ENCODE data around the gene MEIKIN. TPM values are rescaled to one million over a fixed set of nuclear protein-coding genes. Genes with fewer than 3 reads are reported as not detected.

Gene MEIKIN
- 1.0 TPM for total RNA-seq

GRCh38 chr5:131945551-131946168, at the start of gene MEIKIN:
Gene MEIKIN, minus strand, starts transcription at chr5:131945663. Its CDS starts 158 bp downstream, at chr5:131945505.
- Histone ChIP-seq H3K27me3 (ENCODE audit: insufficient read depth, low read length) (no peaks in the 10 kb centered on the region), H3K4me1 (ENCODE audit: insufficient read depth, low read length) (peaks cover 8% of the 10 kb centered on the region), H3K9me3 (ENCODE audit: low read depth, low read length) (no peaks in the 10 kb centered on the region), H3K4me3 (ENCODE audit: low read length) (no peak within 1 kb of the TSS)

DNA sequence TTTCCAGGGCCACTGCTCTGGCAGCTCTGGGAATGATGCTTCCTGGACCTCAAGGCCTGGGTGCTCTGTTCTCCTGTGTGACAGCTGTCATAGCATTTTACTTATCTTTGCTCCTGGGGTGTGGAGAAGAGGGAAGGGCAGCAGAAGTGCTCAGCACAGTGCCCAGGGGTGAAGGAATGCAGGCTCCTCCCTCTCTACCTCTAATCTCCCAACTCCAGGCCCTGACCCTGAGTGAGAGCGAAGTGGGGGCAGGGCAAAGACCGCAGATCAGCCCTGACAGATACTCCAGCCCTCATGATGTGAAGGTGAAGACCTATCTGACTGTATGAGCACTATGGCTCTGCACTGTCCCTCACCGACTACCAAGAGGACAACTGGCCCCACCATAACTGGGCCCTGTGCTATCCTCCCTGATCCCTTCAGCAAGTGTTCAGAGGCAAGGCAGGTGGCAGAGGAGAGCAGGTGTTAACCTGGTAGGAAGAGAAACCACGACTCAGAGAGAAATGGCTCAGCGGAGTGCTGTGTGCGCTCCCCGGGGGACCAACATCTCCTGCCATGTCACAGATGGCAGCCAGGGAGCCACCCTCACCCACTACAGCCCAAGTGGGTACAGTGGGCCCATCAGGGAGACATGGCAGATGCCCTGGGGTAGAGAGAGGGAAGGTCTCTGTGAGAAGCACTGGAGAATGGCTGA, 49.2 kb upstream of the MEIKIN start:
- H3K4me1 ChIP-seq (ENCODE audit: insufficient read depth, low read length), result peaks cover 7% of the 10 kb centered on the region

GRCh38 chr5:131994090-131994489, 48.6 kb upstream of the MEIKIN start:
- no peaks in the 10 kb centered on the region for H3K27me3 ChIP-seq (ENCODE audit: insufficient read depth, low read length)
- no peak overlapping the region for H3K4me3 ChIP-seq (ENCODE audit: low read length)
- H3K4me1 ChIP-seq (ENCODE audit: insufficient read depth, low read length), result peaks cover 3% of the 10 kb centered on the region
- H3K9me3 ChIP-seq (ENCODE audit: low read depth, low read length), result no peaks in the 10 kb centered on the region

More for the DNA sequence above, 49.2 kb upstream of the MEIKIN start:
- H3K9me3 ChIP-seq (ENCODE audit: low read depth, low read length), result no peaks in the 10 kb centered on the region
- no peak overlapping the region for H3K4me3 ChIP-seq (ENCODE audit: low read length)
- H3K27me3 ChIP-seq (ENCODE audit: insufficient read depth, low read length), result no peaks in the 10 kb centered on the region

DNA sequence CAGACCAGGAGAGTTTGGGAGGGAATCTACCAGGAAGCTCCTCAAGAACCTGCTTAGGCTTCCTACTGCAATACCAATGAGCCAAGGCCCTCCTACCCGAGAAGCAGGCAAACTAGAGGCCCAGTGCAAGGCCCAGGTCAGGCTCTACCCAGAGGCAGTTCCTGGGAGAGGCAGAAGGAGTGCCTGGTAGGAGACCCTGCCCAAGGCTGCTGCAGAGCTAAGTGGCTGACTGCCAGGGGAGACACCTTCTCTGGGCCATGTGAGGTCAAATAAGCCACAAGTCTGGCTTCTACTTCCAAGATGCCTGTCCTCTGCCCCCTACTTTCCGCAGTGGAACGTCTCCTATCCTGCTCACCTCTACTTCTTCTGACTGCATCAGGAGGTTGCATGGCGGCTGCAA, 48.2 kb upstream of the MEIKIN start:
- Histone ChIP-seq H3K9me3 (ENCODE audit: low read depth, low read length) (no peaks in the 10 kb centered on the region), H3K4me3 (ENCODE audit: low read length) (no peak overlapping the region), H3K27me3 (ENCODE audit: insufficient read depth, low read length) (no peaks in the 10 kb centered on the region), H3K4me1 (ENCODE audit: insufficient read depth, low read length) (peaks cover 3% of the 10 kb centered on the region)

GRCh38 chr5:131992370-131992769, 46.9 kb upstream of the MEIKIN start:
- Histone ChIP-seq H3K27me3 (ENCODE audit: insufficient read depth, low read length) (no peaks in the 10 kb centered on the region), H3K4me3 (ENCODE audit: low read length) (no peak overlapping the region), H3K9me3 (ENCODE audit: low read depth, low read length) (no peaks in the 10 kb centered on the region), H3K4me1 (ENCODE audit: insufficient read depth, low read length) (no peaks in the 10 kb centered on the region)

GRCh38 chr5:131991593-131992324, 46.3 kb upstream of the MEIKIN start:
- Histone ChIP-seq H3K4me3 (ENCODE audit: low read length) (no peak overlapping the region), H3K4me1 (ENCODE audit: insufficient read depth, low read length) (no peaks in the 10 kb centered on the region), H3K27me3 (ENCODE audit: insufficient read depth, low read length) (no peaks in the 10 kb centered on the region), H3K9me3 (ENCODE audit: low read depth, low read length) (no peaks in the 10 kb centered on the region)

- Histone ChIP-seq H3K4me1 (ENCODE audit: insufficient read depth, low read length) (no peaks in the 10 kb centered on the region), H3K4me3 (ENCODE audit: low read length) (no peak overlapping the region), H3K27me3 (ENCODE audit: insufficient read depth, low read length) (no peaks in the 10 kb centered on the region), H3K9me3 (ENCODE audit: low read depth, low read length) (no peaks in the 10 kb centered on the region)
These were observed 45.3 kb upstream of the MEIKIN start for GRCh38 chr5:131990716-131991115.

GRCh38 chr5:131988601-131989000, 43.1 kb upstream of the MEIKIN start:
- Histone ChIP-seq H3K4me1 (ENCODE audit: insufficient read depth, low read length) (no peaks in the 10 kb centered on the region), H3K27me3 (ENCODE audit: insufficient read depth, low read length) (no peaks in the 10 kb centered on the region), H3K9me3 (ENCODE audit: low read depth, low read length) (no peaks in the 10 kb centered on the region), H3K4me3 (ENCODE audit: low read length) (no peak overlapping the region)

DNA sequence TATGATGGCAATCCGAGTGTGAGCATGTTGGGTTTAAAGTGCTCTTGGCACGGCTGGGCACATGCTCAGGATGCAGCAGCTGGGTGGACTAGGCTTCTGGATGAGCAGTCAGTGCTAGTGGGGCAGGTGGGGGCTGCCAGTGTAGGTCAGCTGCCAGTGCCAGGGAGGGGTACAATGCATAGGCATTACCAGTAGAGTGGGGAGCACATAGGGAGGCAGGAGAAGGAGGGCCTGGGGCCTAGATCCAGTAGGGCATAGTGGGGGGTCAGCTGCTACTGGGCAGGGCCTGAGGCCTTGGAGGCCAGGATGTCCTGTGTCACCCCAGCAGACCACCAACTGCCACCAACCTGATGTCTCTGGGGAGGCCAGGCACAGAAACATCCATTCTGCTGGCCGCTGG, 41.8 kb upstream of the MEIKIN start:
- Histone ChIP-seq H3K4me1 (ENCODE audit: insufficient read depth, low read length) (no peaks in the 10 kb centered on the region), H3K9me3 (ENCODE audit: low read depth, low read length) (no peaks in the 10 kb centered on the region), H3K27me3 (ENCODE audit: insufficient read depth, low read length) (no peaks in the 10 kb centered on the region), H3K4me3 (ENCODE audit: low read length) (no peak overlapping the region)

DNA sequence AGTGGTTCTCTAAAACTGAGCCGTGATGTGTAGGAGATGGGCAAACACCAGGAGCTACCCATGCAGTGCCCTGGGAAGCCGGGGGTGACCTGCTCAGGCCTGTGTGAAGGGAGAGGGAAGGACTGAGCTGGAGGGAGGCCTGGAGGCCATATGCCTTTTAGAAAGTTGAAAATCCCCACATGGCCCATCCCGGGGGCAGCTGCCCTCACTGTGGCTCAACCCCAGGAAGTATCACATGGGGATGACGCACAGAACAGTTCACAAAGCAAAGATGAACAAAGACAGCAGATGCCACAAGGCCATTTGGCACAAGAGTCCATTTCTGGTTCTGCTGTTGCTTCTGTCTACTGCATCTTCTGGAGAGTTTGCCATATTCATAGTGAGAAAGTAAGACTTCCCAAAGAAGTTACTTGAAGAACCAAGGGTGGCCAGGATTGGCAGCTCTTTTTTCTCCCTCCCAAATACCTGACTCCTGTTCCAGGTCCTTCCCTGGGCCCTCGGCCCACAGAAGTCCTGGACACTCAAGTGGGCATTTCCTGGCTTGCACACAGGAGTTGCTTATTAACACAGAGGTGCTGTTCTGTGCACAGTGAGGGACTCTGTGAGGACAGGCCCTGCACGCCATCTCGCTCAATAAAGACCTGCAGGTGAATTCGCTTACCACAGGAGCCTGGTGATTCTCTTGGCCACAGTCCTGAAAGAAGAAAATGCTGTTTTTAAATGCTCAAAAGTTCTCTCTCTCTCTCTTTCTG, 40.9 kb upstream of the MEIKIN start:
- Histone ChIP-seq H3K9me3 (ENCODE audit: low read depth, low read length) (no peaks in the 10 kb centered on the region), H3K4me3 (ENCODE audit: low read length) (no peak overlapping the region), H3K4me1 (ENCODE audit: insufficient read depth, low read length) (no peaks in the 10 kb centered on the region), H3K27me3 (ENCODE audit: insufficient read depth, low read length) (no peaks in the 10 kb centered on the region)

GRCh38 chr5:131984956-131985665, 39.6 kb upstream of the MEIKIN start:
- no peaks in the 10 kb centered on the region for H3K4me1 ChIP-seq (ENCODE audit: insufficient read depth, low read length)
- H3K27me3 ChIP-seq (ENCODE audit: insufficient read depth, low read length), result no peaks in the 10 kb centered on the region
- no peaks in the 10 kb centered on the region for H3K9me3 ChIP-seq (ENCODE audit: low read depth, low read length)
- no peak overlapping the region for H3K4me3 ChIP-seq (ENCODE audit: low read length)

DNA sequence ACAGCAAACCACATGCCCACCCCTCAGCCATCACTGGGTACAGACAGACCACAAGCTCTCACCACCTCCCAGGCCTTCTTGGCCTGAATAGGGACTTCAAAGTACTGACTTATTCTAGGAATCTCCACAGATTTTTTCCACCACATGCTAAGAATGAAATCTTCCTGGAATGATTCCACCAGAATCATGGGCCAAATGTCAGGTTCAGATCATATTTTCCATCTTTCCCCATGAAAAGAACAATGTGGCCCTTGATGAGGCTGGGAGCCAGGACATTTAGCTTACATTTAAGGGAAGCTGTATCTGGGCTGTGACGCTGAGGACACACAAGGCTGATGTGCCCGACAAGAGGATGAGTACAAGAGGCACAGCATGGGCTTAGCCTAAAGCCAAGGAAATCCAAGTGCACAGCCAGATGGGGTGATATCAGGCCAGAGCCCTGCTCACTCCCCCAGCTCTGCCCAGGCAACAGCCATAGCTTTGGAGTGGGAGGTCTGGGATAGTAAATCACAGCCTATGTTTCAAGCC, 37.8 kb upstream of the MEIKIN start:
- H3K27me3 ChIP-seq (ENCODE audit: insufficient read depth, low read length), result no peaks in the 10 kb centered on the region
- H3K9me3 ChIP-seq (ENCODE audit: low read depth, low read length), result no peaks in the 10 kb centered on the region
- H3K4me3 ChIP-seq (ENCODE audit: low read length), result no peak overlapping the region
- H3K4me1 ChIP-seq (ENCODE audit: insufficient read depth, low read length), result no peaks in the 10 kb centered on the region

DNA sequence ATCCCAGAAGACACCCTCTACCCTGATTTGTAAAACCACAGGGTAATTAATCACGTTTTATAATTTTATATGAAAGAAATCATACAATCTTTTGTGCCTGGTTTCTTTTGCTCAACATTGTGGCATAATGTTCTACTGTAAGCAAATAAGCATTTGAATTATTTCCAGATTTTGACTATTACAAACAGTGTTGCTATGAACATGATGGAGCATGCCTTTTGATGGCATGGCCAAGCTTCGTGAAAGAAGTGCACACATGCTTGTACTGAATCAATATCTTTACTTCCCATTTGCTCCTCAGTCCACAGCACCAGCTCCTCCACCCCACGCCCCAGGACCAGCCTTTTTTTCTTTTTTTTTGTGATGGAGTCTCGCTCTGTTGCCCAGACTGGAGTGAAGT, 36.1 kb upstream of the MEIKIN start:
- Histone ChIP-seq H3K27me3 (ENCODE audit: insufficient read depth, low read length) (no peaks in the 10 kb centered on the region), H3K4me3 (ENCODE audit: low read length) (no peak overlapping the region), H3K9me3 (ENCODE audit: low read depth, low read length) (no peaks in the 10 kb centered on the region), H3K4me1 (ENCODE audit: insufficient read depth, low read length) (peaks cover 3% of the 10 kb centered on the region)

GRCh38 chr5:131980696-131981095, 35.2 kb upstream of the MEIKIN start:
- Histone ChIP-seq H3K9me3 (ENCODE audit: low read depth, low read length) (no peaks in the 10 kb centered on the region), H3K27me3 (ENCODE audit: insufficient read depth, low read length) (no peaks in the 10 kb centered on the region), H3K4me1 (ENCODE audit: insufficient read depth, low read length) (peaks cover 6% of the 10 kb centered on the region), H3K4me3 (ENCODE audit: low read length) (no peak overlapping the region)

All from mononuclear cell (primary cell).